HepG2 (cell line): ENCODE measurements around the gene RPS6KA2. TPM values are rescaled to one million over a fixed set of nuclear protein-coding genes. Genes with fewer than 3 reads are reported as not detected.

ENCODE experiments used
- ATAC-seq: fragments of 200-7000 bp; cut with Tn5 transposase; 3 replicates; pipeline ENCODE4 v1.9.1; 2020; ENCODE audit warnings: mild to moderate bottlenecking, moderate library complexity
- BruUV-seq: library from RNA; stranded (reverse); fragments of 400-500 nt; replicated peaks from 2 replicates; lab custom pipeline; 2021; lab: Mats Ljungman, UMichigan
- CTCF ChIA-PET: fragments of 300-600 bp; formaldehyde crosslinking; extraction: SDS; loops from one replicate; lab custom pipeline; 2021; ENCODE audit warnings: low total read pairs, inconsistent platforms, low intra/inter-chr PET ratio; lab: Yijun Ruan, JAX
- POLR2A ChIA-PET: fragments of 350-600 bp; sonication (Branson Sonifier 250); formaldehyde crosslinking; loops from one replicate; lab custom pipeline; 2020; ENCODE audit warnings: antibody characterized with exemption, inconsistent platforms; lab: Yijun Ruan, JAX
- DNase-seq: peaks from one replicate; pipeline ENCODE4 v3.0.0-alpha.2; 2015; ENCODE audit warnings: low spot score
- FAIRE-seq: peaks from 3 replicates; lab custom pipeline; 2011; peaks lifted over from hg19 to GRCh38; lab: Jason Lieb, UNC
- H2AFZ ChIP-seq: one replicate; pipeline ENCODE4 v1.6.1; 2011; ENCODE audit warnings: low read length, inconsistent platforms
- H3K27ac ChIP-seq: fragments of 300-600 bp; 3 replicates; pipeline ENCODE4 v1.8.0; 2011; ENCODE audit warnings: mixed run types, mild to moderate bottlenecking, mixed read lengths, low read length, inconsistent platforms; ENCODE audit not compliant: insufficient read depth; ENCODE audit errors: extremely low read length
- H3K27me3 ChIP-seq, 2 experiments: fragments of 200-600 bp in 1 of 2; 2 replicates in 1 of 2; 3 replicates in 1 of 2; pipeline versions ENCODE4 v1.6.0 to v1.8.0; 2011; ENCODE audit warnings: low read length in 2 of 2, mild to moderate bottlenecking in 2 of 2, moderate library complexity in 2 of 2, inconsistent platforms in 1 of 2; ENCODE audit not compliant: insufficient read depth in 2 of 2, control insufficient read depth in 1 of 2
- H3K36me3 ChIP-seq, 2 experiments: fragments of 200-600 bp in 1 of 2; replicated peaks in 1 of 2; 2 replicates in 1 of 2; 3 replicates in 1 of 2; pipeline versions ENCODE4 v1.5.1 to v1.8.0; 2011; ENCODE audit warnings: low read length in 2 of 2, inconsistent platforms in 1 of 2; ENCODE audit not compliant: insufficient read depth in 2 of 2, control insufficient read depth in 1 of 2
- H3K4me1 ChIP-seq: 2 replicates; pipeline ENCODE4 v1.5.1; 2012; ENCODE audit warnings: low read length, inconsistent platforms; ENCODE audit not compliant: insufficient read depth
- H3K4me2 ChIP-seq: 2 replicates; pipeline ENCODE4 v1.6.0; 2011; ENCODE audit warnings: low read depth, low read length, inconsistent platforms
- H3K4me3 ChIP-seq, 3 experiments: fragments of 200-600 bp in 1 of 3; sonication (generic), shearing (Covaris generic) in 1 of 3; replicated peaks in 1 of 3; 2 replicates each; pipeline ENCODE4 v1.5.1; 2011 to 2016; ENCODE audit warnings: low read length in 3 of 3, inconsistent platforms in 2 of 3, low read depth in 2 of 3, mild to moderate bottlenecking in 2 of 3, control low read depth in 1 of 3, mixed read lengths in 1 of 3; ENCODE audit not compliant: insufficient read depth in 1 of 3
- H3K79me2 ChIP-seq: one replicate; pipeline ENCODE4 v1.6.1; 2011; ENCODE audit warnings: low read length, inconsistent platforms; ENCODE audit not compliant: insufficient read depth
- H3K9ac ChIP-seq: 2 replicates; pipeline ENCODE4 v1.6.0; 2011; ENCODE audit warnings: mild to moderate bottlenecking, low read depth, low read length, inconsistent platforms; ENCODE audit not compliant: insufficient read depth
- H3K9me3 ChIP-seq: 2 replicates; pipeline ENCODE4 v1.5.1; 2012; ENCODE audit warnings: mild to moderate bottlenecking, low read length
- H4K20me1 ChIP-seq: 2 replicates; pipeline ENCODE4 v1.6.0; 2011; ENCODE audit warnings: inconsistent platforms, mild to moderate bottlenecking, low read length, moderate library complexity; ENCODE audit not compliant: insufficient read depth
- AFF4 ChIP-seq: sonication (generic); formaldehyde crosslinking; IDR thresholded peaks from 2 replicates; pipeline ENCODE4 v1.4.0; 2020; ENCODE audit warnings: missing genetic modification reagents
- RORA ChIP-seq: sonication (generic); formaldehyde crosslinking; IDR thresholded peaks from 2 replicates; pipeline ENCODE4 v1.5.0; 2020; ENCODE audit warnings: mild to moderate bottlenecking, missing genetic modification reagents, moderate library complexity
- TAF15 ChIP-seq: fragments of 200-400 bp; formaldehyde crosslinking; IDR thresholded peaks from one replicate; pipeline ENCODE4 v1.6.1; 2018; ENCODE audit warnings: mild to moderate bottlenecking, low read depth, low read length; ENCODE audit not compliant: poor library complexity, severe bottlenecking
- ZNF687 ChIP-seq: sonication (generic); formaldehyde crosslinking; IDR thresholded peaks from 2 replicates; pipeline ENCODE4 v1.5.1; 2020; ENCODE audit warnings: mild to moderate bottlenecking, missing genetic modification reagents, moderate library complexity
- WGBS: methylation state at CpG from one replicate; pipeline ENCODE4 v1.1.6; 2017; ENCODE audit warnings: low lambda C conversion rate; 5-methylcytosine and 5-hydroxymethylcytosine counted together
- in situ Hi-C: cut with HindIII; loops from 2 replicates; pipeline ENCODE4 v1.10.0; 2017; ENCODE audit warnings: low pct_unique_long_range_greater_than_20kb; ENCODE audit not compliant: extremely low pct_ligation_motif_present
- intact Hi-C: fragments of 100-400 bp; cut with micrococcal nuclease; formaldehyde crosslinking; loops from one replicate; pipeline ENCODE4 v1.10.0; 2022; ENCODE audit not compliant: unreplicated experiment
- polyA plus RNA-seq, 8 experiments: library from polyadenylated mRNA; depleted of rRNA in 3 of 8; stranded (reverse) in 7 of 8; unstranded in 1 of 8; fragments of >200 nt; fragmentation: Illumina TruSeq in 4 of 8; extraction: Trizol in 4 of 8; gene quantifications; 2 replicates each; pipeline versions ENCODE4 v1.2.1 to v1.2.3, GENCODE V29; 2011 to 2016; ENCODE audit warnings: low read depth in 4 of 8, missing spikeins in 1 of 8, mixed read lengths in 1 of 8; ENCODE audit not compliant: insufficient read depth in 1 of 8
- total RNA-seq, 5 experiments: library from RNA; depleted of rRNA; stranded (reverse); fragments of >200 nt; fragmentation: Illumina TruSeq; extraction: Trizol; gene quantifications; 2 replicates each; pipeline ENCODE4 v1.2.3, GENCODE V29; 2016; ENCODE audit warnings: low read depth in 1 of 5

Gene RPS6KA2
- total and polyA plus RNA-seq, 2 of the 13 experiments (the other 11 are each of a cell fraction or from before 2014, with no cell fraction given): 0.22 to 0.38 TPM

GRCh38 chr6:166523782-166524559 lies 103.1 kb downstream of the RPS6KA2 start:
- intact Hi-C loops: no loop called here
- WGBS: 23% methylated on average over 14 of the region's 16 CpGs
- POLR2A ChIA-PET: no interaction called here
- Histone ChIP-seq H3K4me3 (no peak overlapping the region), H3K4me1 (no peaks in the 10 kb centered on the region), H3K27me3 (peaks cover 8 to 52% of the 10 kb centered on the region in 2 experiments), H3K36me3 (no peaks in the 10 kb centered on the region), H3K79me2 (no peaks in the 10 kb centered on the region), H3K9me3 (no peaks in the 10 kb centered on the region), H2AFZ (no peak overlapping the region), H4K20me1 (no peaks in the 10 kb centered on the region), H3K4me2 (no peak overlapping the region), H3K9ac (no peak overlapping the region), H3K27ac (no peak overlapping the region)
- BruUV-seq: no TSS peak
- no peak for ATAC-seq
- no peak for TF ChIP-seq TAF15
- no peak for TF ChIP-seq AFF4 (CRISPR knock-in tag)
- no peak for TF ChIP-seq ZNF687 (CRISPR knock-in tag)
- TF ChIP-seq RORA (CRISPR knock-in tag): no peak
- CTCF ChIA-PET: no interaction called here
- no peak for FAIRE-seq
- DNase-seq: no peak
- in situ Hi-C loops: no loop called here
